H1 (cell line): ENCODE results near the gene LDLRAD1. TPM values are rescaled to one million over a fixed set of nuclear protein-coding genes. Genes with fewer than 3 reads are reported as not detected.

Experiments
- CTCF ChIA-PET: fragments of 300-600 bp; sonication (Branson Sonifier 250); formaldehyde crosslinking; loops from one replicate; lab custom pipeline; 2021; ENCODE audit not compliant: partially characterized antibody; lab: Charles Lee
- POLR2A ChIA-PET: fragments of 300-600 bp; sonication (Branson Sonifier 250); formaldehyde crosslinking; loops from one replicate; lab custom pipeline; 2021; ENCODE audit warnings: inconsistent platforms; ENCODE audit not compliant: partially characterized antibody; lab: Charles Lee
- DNase-seq, 2 experiments: peaks; one replicate each; pipeline versions ENCODE4 v3.0.0 to v3.0.0-alpha.2; 2010 to 2022; ENCODE audit warnings: low spot score in 2 of 2, low read depth in 1 of 2, mixed read lengths in 1 of 2
- FAIRE-seq: peaks from 2 replicates; lab custom pipeline; 2011; peaks lifted over from hg19 to GRCh38; lab: Jason Lieb, UNC
- H2AFZ ChIP-seq: 2 replicates; pipeline ENCODE4 v1.8.1; 2012; ENCODE audit warnings: low read length, inconsistent platforms
- H2AK5ac ChIP-seq: 2 replicates; pipeline ENCODE4 v1.6.1; 2013; ENCODE audit warnings: low read depth, low read length
- H2BK120ac ChIP-seq: replicated peaks from 2 replicates; pipeline ENCODE3; 2013; ENCODE audit warnings: low read depth, low read length, inconsistent platforms
- H2BK12ac ChIP-seq: 2 replicates; pipeline ENCODE4 v1.6.1; 2013; ENCODE audit warnings: low read depth, low read length
- H2BK15ac ChIP-seq: 2 replicates; pipeline ENCODE4 v1.6.1; 2013; ENCODE audit warnings: low read length
- H2BK20ac ChIP-seq: 2 replicates; pipeline ENCODE4 v1.6.1; 2013; ENCODE audit warnings: low read length
- H2BK5ac ChIP-seq: 2 replicates; pipeline ENCODE4 v1.6.1; 2013; ENCODE audit warnings: low read depth, low read length
- H3K14ac ChIP-seq: 2 replicates; pipeline ENCODE4 v1.6.1; 2013; ENCODE audit warnings: inconsistent platforms; ENCODE audit not compliant: insufficient read length
- H3K18ac ChIP-seq: 2 replicates; pipeline ENCODE4 v1.6.1; 2013; ENCODE audit warnings: low read length; ENCODE audit errors: extremely low read depth
- H3K23ac ChIP-seq: 2 replicates; pipeline ENCODE4 v1.6.1; 2013; ENCODE audit warnings: inconsistent platforms; ENCODE audit not compliant: insufficient read length
- H3K23me2 ChIP-seq: 2 replicates; pipeline ENCODE4 v1.6.1; 2013; ENCODE audit warnings: low read depth, low read length
- H3K27ac ChIP-seq: 2 replicates; pipeline ENCODE4 v1.6.1; 2011; ENCODE audit warnings: low read depth, low read length, inconsistent platforms
- H3K27me3 ChIP-seq, 4 experiments: replicated peaks in 1 of 4; 1 replicate in 1 of 4; 2 replicates in 3 of 4; pipeline versions ENCODE4 v1.6.1 to v1.8.1; 2011 to 2013; ENCODE audit warnings: low read length in 3 of 4, mild to moderate bottlenecking in 3 of 4, inconsistent platforms in 2 of 4, mixed read lengths in 2 of 4, moderate library complexity in 1 of 4; ENCODE audit not compliant: control insufficient read depth in 3 of 4, insufficient read depth in 3 of 4; ENCODE audit errors: extremely low read depth in 1 of 4
- H3K36me3 ChIP-seq, 4 experiments: 2 replicates each; pipeline versions ENCODE4 v1.6.1 to v1.8.1; 2011 to 2013; ENCODE audit warnings: mild to moderate bottlenecking in 4 of 4, low read length in 3 of 4, moderate library complexity in 2 of 4, control low read depth in 1 of 4, inconsistent platforms in 1 of 4; ENCODE audit not compliant: insufficient read depth in 4 of 4, control insufficient read depth in 2 of 4
- H3K4ac ChIP-seq: replicated peaks from 2 replicates; pipeline ENCODE3; 2013; ENCODE audit warnings: low read length, low read depth, mixed read lengths, inconsistent platforms; ENCODE audit not compliant: insufficient read length
- H3K4me1 ChIP-seq, 4 experiments: replicated peaks in 1 of 4; 1 replicate in 1 of 4; 2 replicates in 3 of 4; pipeline versions ENCODE4 v1.6.1 to v1.8.1; 2011 to 2013; ENCODE audit warnings: low read length in 3 of 4, inconsistent platforms in 2 of 4, mixed read lengths in 1 of 4; ENCODE audit not compliant: insufficient read depth in 4 of 4, control insufficient read depth in 3 of 4
- H3K4me2 ChIP-seq, 2 experiments: 2 replicates each; pipeline versions ENCODE4 v1.6.1 to v1.8.1; 2011 to 2013; ENCODE audit warnings: low read depth in 2 of 2, low read length in 2 of 2, control low read depth in 1 of 2, inconsistent platforms in 1 of 2, mild to moderate bottlenecking in 1 of 2; ENCODE audit not compliant: insufficient read depth in 1 of 2
- H3K4me3 ChIP-seq, 4 experiments: fragments of 200-600, 300-600 bp in 1 of 4; sonication (generic), shearing (Covaris generic), sonication (Bioruptor Twin) in 1 of 4; 2 replicates each; pipeline versions ENCODE4 v1.5.1 to v1.8.1; 2011 to 2016; ENCODE audit warnings: low read length in 4 of 4, low read depth in 3 of 4, control low read depth in 2 of 4, inconsistent platforms in 2 of 4, mild to moderate bottlenecking in 2 of 4, mixed read lengths in 1 of 4, moderate library complexity in 1 of 4; ENCODE audit not compliant: insufficient read depth in 2 of 4; ENCODE audit errors: extremely low read depth in 1 of 4
- H3K56ac ChIP-seq: replicated peaks from 2 replicates; pipeline ENCODE3; 2013; ENCODE audit warnings: low read depth, mild to moderate bottlenecking, mixed read lengths, low read length, inconsistent platforms; ENCODE audit not compliant: insufficient read length
- H3K79me1 ChIP-seq: 2 replicates; pipeline ENCODE4 v1.6.1; 2013; ENCODE audit warnings: low read depth, low read length, control low read depth
- H3K79me2 ChIP-seq, 2 experiments: 2 replicates each; pipeline versions ENCODE4 v1.6.1 to v1.8.1; 2012 to 2013; ENCODE audit warnings: low read length in 2 of 2, mild to moderate bottlenecking in 2 of 2, inconsistent platforms in 1 of 2; ENCODE audit not compliant: insufficient read depth in 2 of 2, control insufficient read depth in 1 of 2
- H3K9ac ChIP-seq, 4 experiments: replicated peaks in 1 of 4; 1 replicate in 1 of 4; 2 replicates in 3 of 4; pipeline versions ENCODE4 v1.6.1 to v1.8.1; 2011 to 2013; ENCODE audit warnings: low read depth in 3 of 4, low read length in 3 of 4, control low read depth in 2 of 4, mild to moderate bottlenecking in 2 of 4, moderate library complexity in 2 of 4, inconsistent platforms in 1 of 4; ENCODE audit errors: extremely low read depth in 1 of 4
- H3K9me3 ChIP-seq, 2 experiments: 2 replicates each; pipeline versions ENCODE4 v1.6.1 to v1.8.1; 2012 to 2013; ENCODE audit warnings: mild to moderate bottlenecking in 2 of 2, moderate library complexity in 2 of 2, control low read depth in 1 of 2, inconsistent platforms in 1 of 2, low read depth in 1 of 2, low read length in 1 of 2, mixed read lengths in 1 of 2; ENCODE audit not compliant: insufficient read depth in 2 of 2
- H4K20me1 ChIP-seq, 2 experiments: replicated peaks in 1 of 2; 2 replicates each; pipeline versions ENCODE3 to v1.8.1; 2011 to 2013; ENCODE audit warnings: inconsistent platforms in 2 of 2, low read length in 2 of 2, mild to moderate bottlenecking in 1 of 2; ENCODE audit not compliant: insufficient read depth in 2 of 2, control insufficient read depth in 1 of 2
- H4K5ac ChIP-seq: 2 replicates; pipeline ENCODE4 v1.6.1; 2013; ENCODE audit warnings: low read length, low read depth, mixed read lengths, inconsistent platforms; ENCODE audit not compliant: insufficient read length
- H4K8ac ChIP-seq: 2 replicates; pipeline ENCODE4 v1.8.0; 2013; ENCODE audit warnings: mild to moderate bottlenecking, moderate library complexity, low read length, inconsistent platforms; ENCODE audit not compliant: insufficient read depth; ENCODE audit errors: extremely low read depth
- H4K91ac ChIP-seq: replicated peaks from 2 replicates; pipeline ENCODE3; 2013; ENCODE audit warnings: low read length, mixed read lengths, inconsistent platforms; ENCODE audit not compliant: insufficient read length
- NANOG ChIP-seq: IDR thresholded peaks from 2 replicates; pipeline ENCODE4 v1.6.1; 2011; ENCODE audit warnings: low read length, low read depth, mild to moderate bottlenecking, inconsistent platforms; ENCODE audit not compliant: insufficient read depth, poor library complexity, severe bottlenecking
- SIX5 ChIP-seq: IDR thresholded peaks from 2 replicates; pipeline ENCODE4 v1.6.1; 2011; ENCODE audit warnings: mild to moderate bottlenecking, low read depth, low read length
- polyA plus RNA-seq, 7 experiments: library from polyadenylated mRNA; depleted of rRNA in 3 of 7; stranded (reverse) in 5 of 7; unstranded in 2 of 7; fragments of >200 nt in 5 of 7; fragments of 200-250 nt in 2 of 7; gene quantifications; 1 replicate in 5 of 7; 2 replicates in 1 of 7; 4 replicates in 1 of 7; pipeline versions ENCODE4 v1.2.1 to v1.2.3, GENCODE V29; 2011 to 2013; ENCODE audit warnings: missing spikeins in 2 of 7, mixed read lengths in 2 of 7
- total RNA-seq: library from RNA; stranded (reverse); fragmentation: NEBNext Ultra II Directional; extraction: Animal tissue kit (Norgen Biotek cat#: 25700); gene quantifications from 2 replicates; pipeline ENCODE4 v1.2.1, GENCODE V29; 2021

LDLRAD1 gene
- total and polyA plus RNA-seq, 2 of the 8 experiments (the other 6 are each of a cell fraction or from before 2014, with no cell fraction given): not detected

GRCh38 chr1:54037476-54037875, 19.5 kb upstream of the LDLRAD1 start:
- Histone ChIP-seq H4K20me1 (peaks cover 2 to 3% of the 10 kb centered on the region in 2 experiments), H3K56ac (no peak overlapping the region), H2BK15ac (no peak overlapping the region), H3K9me3 (no peaks in the 10 kb centered on the region), H3K79me2 (no peaks in the 10 kb centered on the region), H2BK120ac (no peak overlapping the region), H2AK5ac (no peak overlapping the region), H3K27me3 (no peaks in the 10 kb centered on the region), H4K8ac (no peak overlapping the region), H3K4me1 (no peaks in the 10 kb centered on the region), H3K23ac (no peak overlapping the region), H4K91ac (no peak overlapping the region), H3K36me3 (peaks cover 2 to 78% (median 29%) of the 10 kb centered on the region in 4 experiments), H3K79me1 (no peaks in the 10 kb centered on the region), H2AFZ (no peak overlapping the region), H2BK12ac (no peak overlapping the region), H3K4me3 (no peak overlapping the region), H2BK20ac (no peak overlapping the region), H3K9ac (no peak overlapping the region), H3K4ac (no peak overlapping the region), H2BK5ac (no peak overlapping the region), H3K4me2 (no peak overlapping the region), H3K18ac (no peak overlapping the region), H3K23me2 (no peaks in the 10 kb centered on the region), H4K5ac (no peak overlapping the region), H3K27ac (no peak overlapping the region), H3K14ac (no peak overlapping the region)
- DNase-seq (no peak), FAIRE-seq (no peak)
- ChIA-PET POLR2A (no interaction called here), CTCF (no interaction called here)
- no peak for TF ChIP-seq SIX5
- TF ChIP-seq NANOG: no peak
